GM06990 (cell line): ENCODE data around the gene TEX28.
"Not testable (repeated sequence)": the region's sequence is repeated elsewhere in the genome, so short reads cannot be mapped to it uniquely, and the experiment has no call there.

Experiments
- DNase-seq: peaks from one replicate; pipeline ENCODE4 v3.0.0-alpha.2; 2011; ENCODE audit not compliant: insufficient read length; ENCODE audit errors: extremely low read depth
- H3K27me3 ChIP-seq: replicated peaks from 2 replicates; pipeline ENCODE4 v1.6.0; 2011; ENCODE audit warnings: low read length; ENCODE audit not compliant: control insufficient read depth, insufficient read depth
- H3K36me3 ChIP-seq: 2 replicates; pipeline ENCODE4 v1.5.1; 2011; ENCODE audit warnings: low read length; ENCODE audit not compliant: control insufficient read depth, insufficient read depth
- H3K4me3 ChIP-seq: replicated peaks from 2 replicates; pipeline ENCODE4 v1.5.1; 2011; ENCODE audit warnings: low read depth, mild to moderate bottlenecking, control low read depth, low read length

The TEX28 gene

GRCh38 chrX:154248076-154248475, 46.8 kb downstream of the TEX28 start:
- H3K27me3 ChIP-seq, H3K36me3 ChIP-seq, H3K4me3 ChIP-seq, DNase-seq: not testable (repeated sequence)

- not testable (repeated sequence) for H3K4me3 ChIP-seq, H3K27me3 ChIP-seq, H3K36me3 ChIP-seq, DNase-seq
These were observed 47.4 kb downstream of the TEX28 start for GRCh38 chrX:154247377-154248045.

GRCh38 chrX:154239982-154240503, 54.9 kb downstream of the TEX28 start:
- not testable (repeated sequence) for H3K4me3 ChIP-seq, H3K27me3 ChIP-seq, H3K36me3 ChIP-seq, DNase-seq

- H3K36me3 ChIP-seq, DNase-seq, H3K4me3 ChIP-seq, H3K27me3 ChIP-seq: not testable (repeated sequence)
These were observed 55.9 kb downstream of the TEX28 start for GRCh38 chrX:154238939-154239559.

- H3K4me3 ChIP-seq, H3K36me3 ChIP-seq, H3K27me3 ChIP-seq, DNase-seq: not testable (repeated sequence)
These were observed 61.3 kb downstream of the TEX28 start for GRCh38 chrX:154233620-154234019.

- H3K27me3 ChIP-seq, H3K36me3 ChIP-seq, H3K4me3 ChIP-seq, DNase-seq: not testable (repeated sequence)
These were observed 63.5 kb downstream of the TEX28 start for GRCh38 chrX:154231443-154231842.

GRCh38 chrX:154226706-154227105, 68.2 kb downstream of the TEX28 start:
- not testable (repeated sequence) for H3K27me3 ChIP-seq, DNase-seq, H3K36me3 ChIP-seq

GRCh38 chrX:154225292-154225691, 69.6 kb downstream of the TEX28 start:
- DNase-seq, H3K36me3 ChIP-seq, H3K4me3 ChIP-seq, H3K27me3 ChIP-seq: not testable (repeated sequence)

More at GRCh38 chrX:154226706-154227105, 68.2 kb downstream of the TEX28 start:
- H3K4me3 ChIP-seq, result not testable (repeated sequence)
